ENCODE data around the gene ZNF500. TPM values are rescaled to one million over a fixed set of nuclear protein-coding genes. Genes with fewer than 3 reads are reported as not detected.

Gene ZNF500
- total RNA-seq, 1 experiment from 2014 or later: 20.1 TPM

GRCh38 chr16:4795828-4796572 lies 29.0 kb upstream of the ZNF500 start:
- H4K20me1 ChIP-seq (ENCODE audit: insufficient read depth): no peaks in the 10 kb centered on the region
- no peak for ATAC-seq
- H3K79me2 ChIP-seq (ENCODE audit: insufficient read depth, low read length): no peaks in the 10 kb centered on the region
- H3K4me1 ChIP-seq (ENCODE audit: control insufficient read depth in 1 of 2, insufficient read depth in 2 of 2, low read length in 2 of 2): peaks cover 2 to 4% of the 10 kb centered on the region in 2 experiments
- no peak for DNase-seq (ENCODE audit: low read depth, low spot score)
- intact Hi-C loops (cut with micrococcal nuclease): no loop called here
- no peaks in the 10 kb centered on the region for H3K9me3 ChIP-seq (ENCODE audit: control insufficient read depth in 1 of 2, insufficient read depth in 1 of 2, low read depth in 1 of 2, low read length in 2 of 2)
- no peaks in the 10 kb centered on the region for H3K27me3 ChIP-seq (ENCODE audit: insufficient read depth, low read length)
- H3K27ac ChIP-seq (ENCODE audit: low read depth, low read length): no peak overlapping the region; the same call in 1 of the 2 replicates
- TF ChIP-seq SP1 (IDR thresholded peaks at IDR 0.05; ENCODE audit: low read depth) (no peak), SIN3A (IDR thresholded peaks at IDR 0.05; ENCODE audit: low read depth) (no peak), ELF1 (IDR thresholded peaks at IDR 0.05; ENCODE audit: borderline replicate concordance, low read depth) (no peak), CBX3 (IDR thresholded peaks at IDR 0.05; ENCODE audit: low read depth) (no peak), ATF3 (IDR thresholded peaks at IDR 0.05) (no peak), REST (IDR thresholded peaks at IDR 0.05; ENCODE audit: low read depth) (no peak), TCF7L2 (IDR thresholded peaks at IDR 0.05; ENCODE audit: borderline replicate concordance, extremely low read depth, insufficient read depth, insufficient read length) (no peak), FOSL1 (IDR thresholded peaks at IDR 0.05; ENCODE audit: low read depth) (no peak), EZH2 (IDR thresholded peaks at IDR 0.05) (no peak), YY1 (IDR thresholded peaks at IDR 0.05; ENCODE audit: extremely low read depth, insufficient replicate concordance, low read depth, low read length) (no peak)
- TF ChIP-seq, protein P1, sequence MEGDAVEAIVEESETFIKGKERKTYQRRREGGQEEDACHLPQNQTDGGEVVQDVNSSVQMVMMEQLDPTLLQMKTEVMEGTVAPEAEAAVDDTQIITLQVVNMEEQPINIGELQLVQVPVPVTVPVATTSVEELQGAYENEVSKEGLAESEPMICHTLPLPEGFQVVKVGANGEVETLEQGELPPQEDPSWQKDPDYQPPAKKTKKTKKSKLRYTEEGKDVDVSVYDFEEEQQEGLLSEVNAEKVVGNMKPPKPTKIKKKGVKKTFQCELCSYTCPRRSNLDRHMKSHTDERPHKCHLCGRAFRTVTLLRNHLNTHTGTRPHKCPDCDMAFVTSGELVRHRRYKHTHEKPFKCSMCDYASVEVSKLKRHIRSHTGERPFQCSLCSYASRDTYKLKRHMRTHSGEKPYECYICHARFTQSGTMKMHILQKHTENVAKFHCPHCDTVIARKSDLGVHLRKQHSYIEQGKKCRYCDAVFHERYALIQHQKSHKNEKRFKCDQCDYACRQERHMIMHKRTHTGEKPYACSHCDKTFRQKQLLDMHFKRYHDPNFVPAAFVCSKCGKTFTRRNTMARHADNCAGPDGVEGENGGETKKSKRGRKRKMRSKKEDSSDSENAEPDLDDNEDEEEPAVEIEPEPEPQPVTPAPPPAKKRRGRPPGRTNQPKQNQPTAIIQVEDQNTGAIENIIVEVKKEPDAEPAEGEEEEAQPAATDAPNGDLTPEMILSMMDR (IDR thresholded peaks at IDR 0.05 in 2 of 3, conservative IDR thresholded peaks at IDR 0.05 in 1 of 3; ENCODE audit: borderline replicate concordance in 1 of 3, insufficient read depth in 1 of 3, low read depth in 2 of 3, low read length in 2 of 3): no peak
- TF ChIP-seq, protein P2, sequence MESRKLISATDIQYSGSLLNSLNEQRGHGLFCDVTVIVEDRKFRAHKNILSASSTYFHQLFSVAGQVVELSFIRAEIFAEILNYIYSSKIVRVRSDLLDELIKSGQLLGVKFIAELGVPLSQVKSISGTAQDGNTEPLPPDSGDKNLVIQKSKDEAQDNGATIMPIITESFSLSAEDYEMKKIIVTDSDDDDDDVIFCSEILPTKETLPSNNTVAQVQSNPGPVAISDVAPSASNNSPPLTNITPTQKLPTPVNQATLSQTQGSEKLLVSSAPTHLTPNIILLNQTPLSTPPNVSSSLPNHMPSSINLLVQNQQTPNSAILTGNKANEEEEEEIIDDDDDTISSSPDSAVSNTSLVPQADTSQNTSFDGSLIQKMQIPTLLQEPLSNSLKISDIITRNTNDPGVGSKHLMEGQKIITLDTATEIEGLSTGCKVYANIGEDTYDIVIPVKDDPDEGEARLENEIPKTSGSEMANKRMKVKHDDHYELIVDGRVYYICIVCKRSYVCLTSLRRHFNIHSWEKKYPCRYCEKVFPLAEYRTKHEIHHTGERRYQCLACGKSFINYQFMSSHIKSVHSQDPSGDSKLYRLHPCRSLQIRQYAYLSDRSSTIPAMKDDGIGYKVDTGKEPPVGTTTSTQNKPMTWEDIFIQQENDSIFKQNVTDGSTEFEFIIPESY (IDR thresholded peaks at IDR 0.05; ENCODE audit: extremely low read depth, insufficient replicate concordance, low read length): no peak
- TF ChIP-seq, protein P3, sequence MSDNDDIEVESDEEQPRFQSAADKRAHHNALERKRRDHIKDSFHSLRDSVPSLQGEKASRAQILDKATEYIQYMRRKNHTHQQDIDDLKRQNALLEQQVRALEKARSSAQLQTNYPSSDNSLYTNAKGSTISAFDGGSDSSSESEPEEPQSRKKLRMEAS (IDR thresholded peaks at IDR 0.05): no peak
- no peaks in the 10 kb centered on the region for H3K36me3 ChIP-seq (ENCODE audit: control insufficient read depth in 1 of 2, insufficient read depth in 2 of 2, low read length in 2 of 2)
- BruUV-seq (replicated peaks): no TSS peak
- CTCF ChIA-PET: no interaction called here
- H3K9ac ChIP-seq (ENCODE audit: low read length): no peak overlapping the region
- H2AFZ ChIP-seq (ENCODE audit: low read depth, low read length, poor library complexity, severe bottlenecking): no peak overlapping the region
- no peak overlapping the region for H3K4me2 ChIP-seq (ENCODE audit: low read length)
- RAD21 ChIA-PET (ENCODE audit: low non-redundant PET in 1 of 2, low total read pairs in 2 of 2, uncharacterized antibody in 2 of 2, unreplicated experiment in 2 of 2): no interaction called here
- no peaks in the 10 kb centered on the region for H3K9me2 ChIP-seq (ENCODE audit: insufficient read depth)
- POLR2A ChIA-PET: no interaction called here
- no peak overlapping the region for H3K4me3 ChIP-seq (replicated peaks in 1 of 2; ENCODE audit: low read depth in 1 of 2, low read length in 2 of 2)
